ENCODE data around the gene CDK4.

DNA sequence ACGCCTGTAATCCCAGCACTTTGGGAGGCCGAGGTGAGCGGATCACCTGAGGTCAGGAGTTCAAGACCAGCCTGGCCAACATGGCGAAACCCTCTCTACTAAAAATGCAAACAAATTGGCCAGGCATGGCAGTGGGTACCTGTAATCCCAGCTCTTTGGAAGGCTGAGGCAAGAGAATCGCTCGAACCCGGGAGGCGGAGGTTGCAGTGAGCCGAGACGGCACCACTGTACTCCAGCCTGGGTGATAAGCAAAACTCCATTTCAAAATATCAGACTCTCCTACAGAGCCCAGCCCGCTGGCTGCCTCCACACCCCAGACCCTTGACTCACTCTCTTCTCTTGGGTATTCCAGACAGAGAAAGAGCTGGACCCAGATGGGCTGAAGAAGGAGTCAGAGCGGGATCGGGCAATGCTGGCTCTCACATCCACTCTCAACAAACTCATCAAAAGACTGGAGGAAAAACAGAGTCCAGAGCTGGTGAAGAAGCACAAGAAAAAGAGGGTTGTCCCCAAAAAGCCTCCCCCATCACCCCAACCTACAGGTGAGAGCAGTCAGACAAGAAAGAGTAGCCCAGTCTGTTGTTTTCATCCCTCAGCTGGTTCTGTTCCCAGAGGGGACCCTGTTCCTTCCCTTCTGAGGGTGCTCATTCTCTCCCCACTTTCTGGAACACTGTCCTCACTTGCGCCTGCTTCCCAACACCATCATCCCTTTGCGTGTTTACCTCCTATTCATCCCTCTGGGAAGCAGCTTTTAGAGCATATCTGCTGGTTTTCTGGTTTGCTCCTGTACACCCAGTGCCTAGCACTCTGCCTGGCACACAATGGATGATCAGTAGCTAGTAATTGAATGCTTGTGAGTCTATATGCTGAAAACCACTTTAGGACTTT is 33.2 kb downstream of the CDK4 start:
- TF ChIP-seq, protein P1, sequence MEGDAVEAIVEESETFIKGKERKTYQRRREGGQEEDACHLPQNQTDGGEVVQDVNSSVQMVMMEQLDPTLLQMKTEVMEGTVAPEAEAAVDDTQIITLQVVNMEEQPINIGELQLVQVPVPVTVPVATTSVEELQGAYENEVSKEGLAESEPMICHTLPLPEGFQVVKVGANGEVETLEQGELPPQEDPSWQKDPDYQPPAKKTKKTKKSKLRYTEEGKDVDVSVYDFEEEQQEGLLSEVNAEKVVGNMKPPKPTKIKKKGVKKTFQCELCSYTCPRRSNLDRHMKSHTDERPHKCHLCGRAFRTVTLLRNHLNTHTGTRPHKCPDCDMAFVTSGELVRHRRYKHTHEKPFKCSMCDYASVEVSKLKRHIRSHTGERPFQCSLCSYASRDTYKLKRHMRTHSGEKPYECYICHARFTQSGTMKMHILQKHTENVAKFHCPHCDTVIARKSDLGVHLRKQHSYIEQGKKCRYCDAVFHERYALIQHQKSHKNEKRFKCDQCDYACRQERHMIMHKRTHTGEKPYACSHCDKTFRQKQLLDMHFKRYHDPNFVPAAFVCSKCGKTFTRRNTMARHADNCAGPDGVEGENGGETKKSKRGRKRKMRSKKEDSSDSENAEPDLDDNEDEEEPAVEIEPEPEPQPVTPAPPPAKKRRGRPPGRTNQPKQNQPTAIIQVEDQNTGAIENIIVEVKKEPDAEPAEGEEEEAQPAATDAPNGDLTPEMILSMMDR (IDR thresholded peaks at IDR 0.05; ENCODE audit: low read length): no peak
- no peak for TF ChIP-seq EZH2 (optimal IDR thresholded peaks at IDR 0.05; ENCODE audit: low read depth, low read length)
- TF ChIP-seq EZH2phosphoT487 (IDR thresholded peaks at IDR 0.05; ENCODE audit: low read length): no peak
